Measurements from ENCODE around the gene STRIP1. TPM values are rescaled to one million over a fixed set of nuclear protein-coding genes. Genes with fewer than 3 reads are reported as not detected.

The STRIP1 gene
- total and polyA plus RNA-seq, 8 donors, result 32.7 to 59.7 (median 52.3) TPM

GRCh38 chr1:110087812-110088738, 53.7 kb downstream of the STRIP1 start:
- peak; percentile 63 to 72 for TF ChIP-seq CTCF (IDR thresholded peaks at IDR 0.05)
- DNase-seq (peak in 1 of 4 donors; percentile 39), ATAC-seq (peak; percentile 76)
- no peak overlapping the region for H3K27ac ChIP-seq
- intact Hi-C loops (cut with DNase I), result no loop called here
- H3K36me3 ChIP-seq, result no peaks in the 10 kb centered on the region
- H3K4me3 ChIP-seq, result no peak overlapping the region
- peaks cover 7 to 46% of the 10 kb centered on the region in 2 donors for H3K27me3 ChIP-seq
- H3K4me1 ChIP-seq, result peaks cover 0 to 21% of the 10 kb centered on the region in 2 donors
- no peaks in the 10 kb centered on the region for H3K9me3 ChIP-seq

DNA sequence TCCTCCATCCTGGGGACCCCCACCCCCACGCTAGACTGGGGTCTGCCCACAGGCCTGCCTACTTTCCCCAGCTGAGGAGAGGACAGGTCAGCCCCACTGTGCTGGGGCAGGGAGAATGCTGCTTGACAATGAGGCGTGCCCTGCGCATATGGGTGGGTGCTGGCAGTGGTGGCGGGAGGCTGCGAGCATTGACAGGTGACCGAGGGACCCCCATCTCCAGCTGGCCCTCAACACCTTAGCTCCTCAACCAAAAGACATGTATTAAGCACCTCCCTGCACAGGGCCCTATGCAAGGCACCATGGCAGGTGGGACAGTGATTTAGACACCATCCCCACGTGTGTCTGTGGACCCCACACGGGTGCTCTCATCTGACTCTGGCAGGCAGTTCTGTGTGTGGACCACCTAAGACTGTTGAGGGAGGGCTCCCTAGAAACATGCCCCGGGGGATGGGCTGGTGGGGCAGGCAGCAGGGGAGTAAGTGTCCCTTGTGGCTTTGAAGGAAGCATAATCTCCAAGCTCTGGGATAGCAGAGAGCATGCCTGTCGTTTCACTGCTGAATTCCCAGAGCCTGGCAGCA, 54.4 kb downstream of the STRIP1 start:
- Histone ChIP-seq H3K4me1 (peaks cover 0 to 14% of the 10 kb centered on the region in 2 donors), H3K36me3 (no peaks in the 10 kb centered on the region), H3K4me3 (no peak overlapping the region), H3K9me3 (no peaks in the 10 kb centered on the region), H3K27me3 (peaks cover 2 to 38% of the 10 kb centered on the region in 2 donors), H3K27ac (no peak overlapping the region)
- intact Hi-C loops (cut with DNase I), result no loop called here
- no peak for TF ChIP-seq CTCF (IDR thresholded peaks at IDR 0.05)
- no peak for DNase-seq
- no peak for ATAC-seq

DNA sequence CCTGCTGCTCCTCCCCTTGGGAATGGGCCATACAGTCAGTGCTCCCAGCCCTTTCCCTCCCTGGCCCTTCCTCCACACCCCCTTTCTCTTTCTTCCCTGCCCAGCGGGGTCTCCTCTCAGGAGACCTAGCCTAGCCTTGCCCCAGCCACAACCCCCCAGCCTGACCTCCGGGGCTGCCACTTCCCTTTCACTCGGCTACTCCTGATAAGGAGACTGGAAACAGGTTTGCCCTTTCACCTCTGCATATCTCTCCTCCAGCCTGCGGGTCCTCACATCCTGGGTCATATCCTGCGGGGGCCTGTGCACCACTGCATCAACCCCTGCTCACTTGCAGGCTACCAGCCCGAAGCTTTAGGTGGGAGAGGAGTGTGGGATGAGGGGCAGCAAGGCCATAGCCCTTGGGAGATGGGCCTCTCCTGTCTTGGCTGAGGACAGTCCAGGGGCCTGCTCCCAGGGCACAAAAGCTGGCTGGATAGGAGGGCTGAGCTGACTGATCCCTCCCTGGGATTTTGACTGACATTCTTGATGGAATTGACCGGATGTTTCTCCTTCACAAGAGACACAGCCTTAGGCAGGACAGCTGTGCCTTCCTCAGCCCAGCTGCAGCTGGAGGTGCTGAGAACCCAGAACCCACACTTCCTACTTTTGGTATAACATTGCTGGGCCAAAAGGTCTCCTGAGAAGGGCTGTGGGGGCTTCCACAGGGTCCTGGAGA, 55.3 kb downstream of the STRIP1 start:
- ATAC-seq, result no peak
- H3K36me3 ChIP-seq, result no peaks in the 10 kb centered on the region
- peaks cover 0 to 34% of the 10 kb centered on the region in 2 donors for H3K27me3 ChIP-seq
- peaks cover 0 to 5% of the 10 kb centered on the region in 2 donors for H3K4me1 ChIP-seq
- no peak for TF ChIP-seq CTCF (IDR thresholded peaks at IDR 0.05)
- H3K4me3 ChIP-seq, result no peak overlapping the region
- H3K27ac ChIP-seq, result no peak overlapping the region
- intact Hi-C loops (cut with DNase I), result no loop called here
- DNase-seq, result no peak
- H3K9me3 ChIP-seq, result no peaks in the 10 kb centered on the region

DNA sequence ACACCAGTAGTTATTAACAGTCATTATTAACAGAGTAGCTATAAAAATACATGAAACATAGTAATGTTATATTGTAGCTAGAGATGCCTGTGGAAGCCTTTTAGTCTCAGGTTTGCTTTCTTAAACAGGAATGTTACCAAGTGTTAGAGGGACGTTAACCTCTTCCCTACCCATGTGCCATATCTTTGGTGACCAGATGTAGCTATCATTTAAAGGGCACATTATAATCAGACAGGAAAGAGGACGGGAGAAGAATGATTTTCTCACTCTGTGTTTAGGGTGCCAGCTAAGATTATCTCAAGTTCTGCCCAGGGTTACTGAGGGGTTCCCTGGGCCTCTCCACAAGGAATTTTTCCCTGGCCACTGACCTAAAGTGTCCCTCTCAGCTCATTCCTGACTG, 57.0 kb downstream of the STRIP1 start:
- H3K9me3 ChIP-seq, result no peaks in the 10 kb centered on the region
- H3K27ac ChIP-seq, result no peak overlapping the region
- DNase-seq (no peak), ATAC-seq (no peak)
- no peak for TF ChIP-seq CTCF (IDR thresholded peaks at IDR 0.05)
- intact Hi-C loops (cut with DNase I), result no loop called here
- H3K36me3 ChIP-seq, result no peaks in the 10 kb centered on the region
- H3K4me1 ChIP-seq, result no peaks in the 10 kb centered on the region
- H3K4me3 ChIP-seq, result no peak overlapping the region
- H3K27me3 ChIP-seq, result peaks cover 0 to 32% of the 10 kb centered on the region in 2 donors

DNA sequence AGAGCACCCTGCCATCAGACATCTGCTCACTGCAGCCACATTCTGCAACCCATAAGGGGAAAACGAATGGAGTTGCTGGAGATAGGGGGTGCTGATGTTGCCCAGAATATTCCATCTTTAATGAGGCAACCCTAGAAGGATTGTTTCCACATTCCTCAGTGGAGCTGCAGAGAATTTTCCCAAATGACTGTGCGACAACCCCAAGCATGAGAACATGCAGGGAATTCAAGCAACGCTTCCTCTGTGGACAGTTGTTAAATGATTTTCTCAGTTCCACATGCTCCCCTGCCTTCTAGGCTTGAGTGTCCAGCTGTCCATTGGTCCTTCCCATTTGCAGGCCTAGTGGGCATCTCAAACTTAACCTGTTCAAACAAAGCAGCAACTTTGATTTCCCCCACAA, 57.4 kb downstream of the STRIP1 start:
- Histone ChIP-seq H3K4me1 (no peaks in the 10 kb centered on the region), H3K36me3 (no peaks in the 10 kb centered on the region), H3K27ac (no peak overlapping the region), H3K27me3 (peaks cover 0 to 32% of the 10 kb centered on the region in 2 donors), H3K4me3 (no peak overlapping the region), H3K9me3 (no peaks in the 10 kb centered on the region)
- DNase-seq (no peak), ATAC-seq (no peak)
- intact Hi-C loops (cut with DNase I), result no loop called here
- TF ChIP-seq CTCF (IDR thresholded peaks at IDR 0.05), result no peak

Measured in left lung (tissue), 10 donors.